Duodenal mucosa (tissue), 2 donors: Measurements from ENCODE around the gene CA11.

ENCODE experiments used
- H3K27ac ChIP-seq: one replicate; pipeline ENCODE4 v1.7.0; 2013; ENCODE audit warnings: low read depth, low read length
- H3K27me3 ChIP-seq, 2 donors: one replicate each; pipeline ENCODE4 v1.7.0; 2013; ENCODE audit warnings: low read length in 2 of 2, control low read depth in 1 of 2; ENCODE audit not compliant: insufficient read depth in 2 of 2, control insufficient read depth in 1 of 2
- H3K36me3 ChIP-seq, 2 donors: one replicate each; pipeline ENCODE4 v1.7.0; 2013; ENCODE audit warnings: low read length in 2 of 2, control low read depth in 1 of 2; ENCODE audit not compliant: insufficient read depth in 2 of 2, control insufficient read depth in 1 of 2
- H3K4me1 ChIP-seq, 2 donors: one replicate each; pipeline ENCODE4 v1.7.0; 2013; ENCODE audit warnings: low read length in 2 of 2, control low read depth in 1 of 2; ENCODE audit not compliant: insufficient read depth in 2 of 2, control insufficient read depth in 1 of 2
- H3K4me3 ChIP-seq, 2 donors: one replicate each; pipeline ENCODE4 v1.7.0; 2013; ENCODE audit warnings: low read length in 2 of 2, low read depth in 1 of 2
- H3K9ac ChIP-seq, 2 donors: one replicate each; pipeline ENCODE4 v1.7.0; 2013; ENCODE audit warnings: low read length in 2 of 2, low read depth in 1 of 2
- H3K9me3 ChIP-seq, 2 donors: one replicate each; pipeline ENCODE4 v1.7.0; 2013; ENCODE audit warnings: low read length in 2 of 2, control low read depth in 1 of 2; ENCODE audit not compliant: control insufficient read depth in 1 of 2

Gene CA11

GRCh38 chr19:48624067-48624594 is 21.9 kb downstream of the CA11 start:
- Histone ChIP-seq H3K27ac (peak overlapping the region; percentile 78), H3K27me3 (no peaks in the 10 kb centered on the region), H3K4me1 (peaks cover 27 to 33% of the 10 kb centered on the region in 2 donors), H3K9me3 (no peaks in the 10 kb centered on the region), H3K9ac (peak overlapping the region; percentile 77 to 87), H3K36me3 (peaks cover 0 to 7% of the 10 kb centered on the region in 2 donors), H3K4me3 (peak overlapping the region; percentile 62 to 70)

- Histone ChIP-seq H3K9me3 (no peaks in the 10 kb centered on the region), H3K36me3 (peaks cover 0 to 7% of the 10 kb centered on the region in 2 donors), H3K27me3 (no peaks in the 10 kb centered on the region), H3K27ac (peak overlapping the region; percentile 73), H3K4me1 (peaks cover 26 to 33% of the 10 kb centered on the region in 2 donors), H3K4me3 (peak overlapping the region; percentile 37 to 67), H3K9ac (peak overlapping the region; percentile 8 to 41)
These were observed 22.4 kb downstream of the CA11 start for GRCh38 chr19:48623556-48624066.

GRCh38 chr19:48619692-48620585 is 26.0 kb downstream of the CA11 start:
- Histone ChIP-seq H3K27ac (peak overlapping the region; percentile 91), H3K9ac (peak overlapping the region; percentile 59 to 85), H3K9me3 (no peaks in the 10 kb centered on the region), H3K4me1 (peaks cover 46 to 48% of the 10 kb centered on the region in 2 donors), H3K36me3 (peaks cover 24 to 31% of the 10 kb centered on the region in 2 donors), H3K27me3 (no peaks in the 10 kb centered on the region), H3K4me3 (peak overlapping the region; percentile 68 to 76)

- Histone ChIP-seq H3K4me3 (peak within 1 kb of the TSS; percentile 76 to 97), H3K27ac (peak within 1 kb of the TSS; percentile 91), H3K9ac (peak within 1 kb of the TSS; percentile 84 to 98), H3K4me1 (peaks cover 46 to 48% of the 10 kb centered on the region in 2 donors), H3K36me3 (peaks cover 24 to 31% of the 10 kb centered on the region in 2 donors), H3K27me3 (no peaks in the 10 kb centered on the region), H3K9me3 (no peaks in the 10 kb centered on the region)
These were observed 26.9 kb downstream of the CA11 start, which contains the start of the genes RPL18 and SPHK2 for GRCh38 chr19:48618916-48619691. TSS of gene RPL18 (minus strand) at chr19:48619178. CDS start at chr19:48619143, 35 bp downstream. TSS of gene SPHK2 (plus strand) at chr19:48619506. CDS start at chr19:48620515, 1,009 bp downstream.

GRCh38 chr19:48618278-48618915 is 27.6 kb downstream of the CA11 start:
- H3K4me3 ChIP-seq = peak overlapping the region; percentile 76 to 97
- H3K36me3 ChIP-seq = peaks cover 24 to 31% of the 10 kb centered on the region in 2 donors
- peak overlapping the region; percentile 84 to 98 for H3K9ac ChIP-seq
- peak overlapping the region; percentile 91 for H3K27ac ChIP-seq
- no peaks in the 10 kb centered on the region for H3K27me3 ChIP-seq
- peaks cover 41 to 49% of the 10 kb centered on the region in 2 donors for H3K4me1 ChIP-seq
- no peaks in the 10 kb centered on the region for H3K9me3 ChIP-seq

- H3K4me1 ChIP-seq = peaks cover 38 to 51% of the 10 kb centered on the region in 2 donors
- peak overlapping the region; percentile 39 for H3K27ac ChIP-seq
- no peaks in the 10 kb centered on the region for H3K27me3 ChIP-seq
- peak overlapping the region; percentile 84 to 98 for H3K9ac ChIP-seq
- no peaks in the 10 kb centered on the region for H3K9me3 ChIP-seq
- peak overlapping the region; percentile 76 to 97 for H3K4me3 ChIP-seq
- H3K36me3 ChIP-seq = peaks cover 24 to 31% of the 10 kb centered on the region in 2 donors
These were observed 28.6 kb downstream of the CA11 start for GRCh38 chr19:48617146-48617937.

GRCh38 chr19:48616491-48617056 is 29.4 kb downstream of the CA11 start:
- Histone ChIP-seq H3K27ac (no peak overlapping the region), H3K9ac (peak overlapping the region; percentile 84 to 98), H3K4me3 (peak overlapping the region; percentile 76 to 97), H3K36me3 (peaks cover 24 to 36% of the 10 kb centered on the region in 2 donors), H3K9me3 (no peaks in the 10 kb centered on the region), H3K4me1 (peaks cover 38 to 56% of the 10 kb centered on the region in 2 donors), H3K27me3 (no peaks in the 10 kb centered on the region)

- Histone ChIP-seq H3K4me1 (peaks cover 38 to 56% of the 10 kb centered on the region in 2 donors), H3K27ac (no peak overlapping the region), H3K27me3 (no peaks in the 10 kb centered on the region), H3K4me3 (peak overlapping the region; percentile 76 to 97), H3K9me3 (no peaks in the 10 kb centered on the region), H3K9ac (peak overlapping the region; percentile 84 to 98), H3K36me3 (peaks cover 24 to 37% of the 10 kb centered on the region in 2 donors)
These were observed 29.9 kb downstream of the CA11 start for GRCh38 chr19:48616041-48616436.
